HG03571 (cell line): ENCODE measurements around the gene DOCK4.

ENCODE experiments used
- ATAC-seq: cut with Tn5 transposase; IDR thresholded peaks from one replicate; pipeline ENCODE4 v1.9.1; 2021; ENCODE audit not compliant: unreplicated experiment

DOCK4 gene

GRCh38 chr7:112193915-112194502 lies 12.2 kb downstream of the DOCK4 start:
- ATAC-seq: no peak

- ATAC-seq: no peak
These were observed 13.7 kb downstream of the DOCK4 start for GRCh38 chr7:112192236-112193154.

- ATAC-seq: no peak
These were observed 16.1 kb downstream of the DOCK4 start for GRCh38 chr7:112190120-112190519.

- ATAC-seq: no peak
These were observed 16.5 kb downstream of the DOCK4 start for GRCh38 chr7:112189691-112190090.

- ATAC-seq: no peak
These were observed 17.9 kb downstream of the DOCK4 start for GRCh38 chr7:112188257-112188656.

- ATAC-seq: no peak
These were observed 19.9 kb downstream of the DOCK4 start for GRCh38 chr7:112186300-112186699.

GRCh38 chr7:112185005-112185834 lies 21.0 kb downstream of the DOCK4 start:
- ATAC-seq: no peak

- ATAC-seq: no peak
These were observed 21.7 kb downstream of the DOCK4 start for GRCh38 chr7:112184455-112184854.

- no peak for ATAC-seq
These were observed 22.9 kb downstream of the DOCK4 start for GRCh38 chr7:112183266-112183665.

- no peak for ATAC-seq
These were observed 23.4 kb downstream of the DOCK4 start for GRCh38 chr7:112182749-112183148.

GRCh38 chr7:112180223-112180622 lies 26.0 kb downstream of the DOCK4 start:
- no peak for ATAC-seq

GRCh38 chr7:112176693-112177415 lies 29.3 kb downstream of the DOCK4 start:
- ATAC-seq: no peak

GRCh38 chr7:112176241-112176640 lies 30.0 kb downstream of the DOCK4 start:
- no peak for ATAC-seq

- no peak for ATAC-seq
These were observed 32.0 kb downstream of the DOCK4 start for GRCh38 chr7:112174192-112174591.

GRCh38 chr7:112173568-112173905 lies 32.7 kb downstream of the DOCK4 start:
- ATAC-seq: no peak

GRCh38 chr7:112172870-112173567 lies 33.2 kb downstream of the DOCK4 start:
- no peak for ATAC-seq

- no peak for ATAC-seq
These were observed 34.5 kb downstream of the DOCK4 start for GRCh38 chr7:112171673-112172072.

GRCh38 chr7:112168915-112169314 lies 37.3 kb downstream of the DOCK4 start:
- no peak for ATAC-seq

- ATAC-seq: no peak
These were observed 39.1 kb downstream of the DOCK4 start for GRCh38 chr7:112167147-112167546.

GRCh38 chr7:112162784-112163506 lies 43.3 kb downstream of the DOCK4 start:
- no peak for ATAC-seq
